Gastrocnemius medialis (tissue), 4 donors: ENCODE results near the gene KCNH2.

Experiments
- POLR2A ChIP-seq, 2 donors: fragments of 450-650 bp; IDR thresholded peaks; one replicate each; pipeline ENCODE4 v1.6.1; 2017; ENCODE audit warnings: antibody characterized with exemption in 2 of 2, mild to moderate bottlenecking in 2 of 2, moderate library complexity in 2 of 2
- TF ChIP-seq, protein P1 (sequence below), 5 experiments: fragments of 450-650 bp in 3 of 5; fragments of 200-600 bp in 2 of 5; sonication (generic) in 2 of 5; IDR thresholded peaks in 4 of 5; conservative IDR thresholded peaks in 1 of 5; 1 replicate in 4 of 5; 2 replicates in 1 of 5; pipeline ENCODE4 v1.5.1; 2016 to 2019; ENCODE audit warnings: antibody characterized with exemption in 5 of 5, mild to moderate bottlenecking in 3 of 5, moderate library complexity in 3 of 5

DNA sequence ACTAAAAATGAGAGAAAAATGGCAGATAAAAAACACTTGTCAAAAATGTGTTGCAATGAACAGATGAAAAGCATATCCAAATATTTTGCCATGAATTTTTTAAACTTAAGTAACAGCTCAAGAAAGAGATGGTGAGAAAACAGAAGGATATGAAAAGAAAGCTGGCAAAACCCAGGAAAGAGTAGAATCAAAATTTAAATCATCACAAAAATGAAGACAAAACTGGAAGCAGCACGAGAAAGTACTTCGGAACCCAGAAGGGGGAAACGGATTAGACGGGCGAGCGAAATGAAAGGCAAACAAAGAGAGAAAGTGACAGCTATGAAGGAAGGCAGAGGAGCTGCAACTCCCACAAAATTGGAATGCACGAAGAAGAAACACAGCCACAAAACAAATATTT lies 60.2 kb downstream of the KCNH2 start:
- TF ChIP-seq, protein P1, sequence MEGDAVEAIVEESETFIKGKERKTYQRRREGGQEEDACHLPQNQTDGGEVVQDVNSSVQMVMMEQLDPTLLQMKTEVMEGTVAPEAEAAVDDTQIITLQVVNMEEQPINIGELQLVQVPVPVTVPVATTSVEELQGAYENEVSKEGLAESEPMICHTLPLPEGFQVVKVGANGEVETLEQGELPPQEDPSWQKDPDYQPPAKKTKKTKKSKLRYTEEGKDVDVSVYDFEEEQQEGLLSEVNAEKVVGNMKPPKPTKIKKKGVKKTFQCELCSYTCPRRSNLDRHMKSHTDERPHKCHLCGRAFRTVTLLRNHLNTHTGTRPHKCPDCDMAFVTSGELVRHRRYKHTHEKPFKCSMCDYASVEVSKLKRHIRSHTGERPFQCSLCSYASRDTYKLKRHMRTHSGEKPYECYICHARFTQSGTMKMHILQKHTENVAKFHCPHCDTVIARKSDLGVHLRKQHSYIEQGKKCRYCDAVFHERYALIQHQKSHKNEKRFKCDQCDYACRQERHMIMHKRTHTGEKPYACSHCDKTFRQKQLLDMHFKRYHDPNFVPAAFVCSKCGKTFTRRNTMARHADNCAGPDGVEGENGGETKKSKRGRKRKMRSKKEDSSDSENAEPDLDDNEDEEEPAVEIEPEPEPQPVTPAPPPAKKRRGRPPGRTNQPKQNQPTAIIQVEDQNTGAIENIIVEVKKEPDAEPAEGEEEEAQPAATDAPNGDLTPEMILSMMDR (IDR thresholded peaks at IDR 0.05 in 4 of 5, conservative IDR thresholded peaks at IDR 0.05 in 1 of 5) = no peak
- no peak for TF ChIP-seq POLR2A (IDR thresholded peaks at IDR 0.05)
